ENCODE data around the gene ATE1. TPM values are rescaled to one million over a fixed set of nuclear protein-coding genes. Genes with fewer than 3 reads are reported as not detected.

Gene ATE1
- total RNA-seq, 2 experiments from 2014 or later = 18.5 to 20.9 TPM

- Histone ChIP-seq H3K27me3 (ENCODE audit: control insufficient read depth in 1 of 2, insufficient read depth in 2 of 2, low read length in 2 of 2) (peaks cover 0 to 6% of the 10 kb centered on the region in 2 experiments), H3K4me3 (ENCODE audit: low read length) (no peak overlapping the region), H3K36me3 (ENCODE audit: insufficient read depth, low read length) (no peaks in the 10 kb centered on the region), H3K4me1 (ENCODE audit: insufficient read depth, low read length) (no peaks in the 10 kb centered on the region), H3K9me3 (ENCODE audit: control insufficient read depth in 1 of 2, insufficient read depth in 1 of 2, low read length in 2 of 2) (no peaks in the 10 kb centered on the region), H3K27ac (ENCODE audit: low read depth in 1 of 2, low read length in 2 of 2) (no peak overlapping the region)
- no peaks in the 10 kb centered on the region for H3K4me1 Mint-ChIP-seq (ENCODE audit: low read depth)
- peaks cover 37% of the 10 kb centered on the region for H3K27me3 Mint-ChIP-seq
- no peaks in the 10 kb centered on the region for H3K9me3 Mint-ChIP-seq
- H3K36me3 Mint-ChIP-seq (ENCODE audit: low read depth) = no peaks in the 10 kb centered on the region
- TF ChIP-seq CTCF (IDR thresholded peaks at IDR 0.05) = no peak
- POLR2A ChIA-PET = no interaction called here
- intact Hi-C loops (cut with DNase I, micrococcal nuclease) = no loop called here
- no peak overlapping the region for H3K27ac Mint-ChIP-seq
- CTCF ChIA-PET = no interaction called here
- ATAC-seq (ENCODE audit: poor library complexity) (no peak), DNase-seq (no peak)
- no peak overlapping the region for H3K4me3 Mint-ChIP-seq
Measured at GRCh38 chr10:121710971-121711370, 216.9 kb downstream of the ATE1 start.

- ATAC-seq (ENCODE audit: poor library complexity) = no peak
- H3K4me1 Mint-ChIP-seq (ENCODE audit: low read depth) = no peaks in the 10 kb centered on the region
- H3K36me3 ChIP-seq (ENCODE audit: insufficient read depth, low read length) = no peaks in the 10 kb centered on the region
- ChIA-PET CTCF (no interaction called here), POLR2A (no interaction called here)
- no peak for TF ChIP-seq CTCF (IDR thresholded peaks at IDR 0.05)
- no peak overlapping the region for H3K4me3 ChIP-seq (ENCODE audit: low read length)
- intact Hi-C loops (cut with DNase I, micrococcal nuclease) = no loop called here
- H3K27me3 ChIP-seq (ENCODE audit: control insufficient read depth in 1 of 2, insufficient read depth in 2 of 2, low read length in 2 of 2) = peaks cover 0 to 6% of the 10 kb centered on the region in 2 experiments
- H3K9me3 ChIP-seq (ENCODE audit: control insufficient read depth in 1 of 2, insufficient read depth in 1 of 2, low read length in 2 of 2) = no peaks in the 10 kb centered on the region
- H3K9me3 Mint-ChIP-seq = no peaks in the 10 kb centered on the region
- H3K27me3 Mint-ChIP-seq = peaks cover 34% of the 10 kb centered on the region
- no peak overlapping the region for H3K27ac ChIP-seq (ENCODE audit: low read depth in 1 of 2, low read length in 2 of 2)
- no peak overlapping the region for H3K27ac Mint-ChIP-seq
- DNase-seq = no peak
- H3K4me3 Mint-ChIP-seq = no peak overlapping the region
- no peaks in the 10 kb centered on the region for H3K36me3 Mint-ChIP-seq (ENCODE audit: low read depth)
- H3K4me1 ChIP-seq (ENCODE audit: insufficient read depth, low read length) = no peaks in the 10 kb centered on the region
Measured at GRCh38 chr10:121710207-121710606, 217.6 kb downstream of the ATE1 start.

- Histone ChIP-seq H3K27ac (ENCODE audit: low read depth in 1 of 2, low read length in 2 of 2) (no peak overlapping the region), H3K4me3 (ENCODE audit: low read length) (no peak overlapping the region), H3K9me3 (ENCODE audit: control insufficient read depth in 1 of 2, insufficient read depth in 1 of 2, low read length in 2 of 2) (no peaks in the 10 kb centered on the region), H3K36me3 (ENCODE audit: insufficient read depth, low read length) (no peaks in the 10 kb centered on the region), H3K4me1 (ENCODE audit: insufficient read depth, low read length) (no peaks in the 10 kb centered on the region), H3K27me3 (ENCODE audit: control insufficient read depth in 1 of 2, insufficient read depth in 2 of 2, low read length in 2 of 2) (peaks cover 0 to 6% of the 10 kb centered on the region in 2 experiments)
- ATAC-seq (ENCODE audit: poor library complexity) (no peak), DNase-seq (peak in 2 of 14 experiments; percentile 2 to 21)
- Mint-ChIP-seq H3K4me3 (no peak overlapping the region), H3K27ac (no peak overlapping the region), H3K4me1 (ENCODE audit: low read depth) (no peaks in the 10 kb centered on the region), H3K9me3 (no peaks in the 10 kb centered on the region), H3K27me3 (peaks cover 34% of the 10 kb centered on the region), H3K36me3 (ENCODE audit: low read depth) (no peaks in the 10 kb centered on the region)
- ChIA-PET POLR2A (no interaction called here), CTCF (no interaction called here)
- no peak for TF ChIP-seq CTCF (IDR thresholded peaks at IDR 0.05)
- intact Hi-C loops (cut with DNase I, micrococcal nuclease) = no loop called here
Measured at GRCh38 chr10:121709675-121710073, 218.2 kb downstream of the ATE1 start.
